Left kidney (tissue), 2 donors: ENCODE data around the gene EFCAB9. TPM values are rescaled to one million over a fixed set of nuclear protein-coding genes. Genes with fewer than 3 reads are reported as not detected.

Experiments used
- DNase-seq: peaks from one replicate; pipeline ENCODE4 v3.0.0-alpha.2; 2013
- polyA plus RNA-seq: library from polyadenylated mRNA; unstranded; fragments of 120-200 nt; gene quantifications from one replicate; pipeline ENCODE4 v1.2.1, GENCODE V29; 2013; ENCODE audit not compliant: insufficient read length

Gene EFCAB9
- polyA plus RNA-seq, 1 donor: not detected

GRCh38 chr5:172235827-172236736 is 42.1 kb downstream of the EFCAB9 start:
- no peak for DNase-seq

- DNase-seq: no peak
Observed at GRCh38 chr5:172238334-172238733, 44.4 kb downstream of the EFCAB9 start.

- no peak for DNase-seq
Observed at GRCh38 chr5:172243302-172243701, 49.3 kb downstream of the EFCAB9 start.

GRCh38 chr5:172245046-172245445 is 51.1 kb downstream of the EFCAB9 start:
- DNase-seq: no peak

- DNase-seq: no peak
Observed at GRCh38 chr5:172245703-172246125, 51.7 kb downstream of the EFCAB9 start.

- DNase-seq: no peak
Observed at GRCh38 chr5:172248637-172249036, 54.7 kb downstream of the EFCAB9 start.

GRCh38 chr5:172251419-172251818 is 57.4 kb downstream of the EFCAB9 start:
- DNase-seq: no peak

- no peak for DNase-seq
Observed at GRCh38 chr5:172252501-172252900, 58.5 kb downstream of the EFCAB9 start.

Other genes with a start within 250 kb of the EFCAB9 start
- gene FBXW11, start 187.5 kb upstream of the EFCAB9 start, polyA plus RNA-seq: 58.1 TPM
- 16.5 TPM for gene STK10, start 5.9 kb upstream of the EFCAB9 start, polyA plus RNA-seq
- 77.0 TPM for gene UBTD2, start 89.6 kb downstream of the EFCAB9 start, polyA plus RNA-seq